HL-60/S4 (cell line): ENCODE measurements around the gene BLCAP.
"Not testable (repeated sequence)": the region's sequence is repeated elsewhere in the genome, so short reads cannot be mapped to it uniquely, and the experiment has no call there.

Experiments
- in situ Hi-C: fragments of 300-500 bp; cut with MboI; formaldehyde crosslinking; loops from 2 replicates; pipeline ENCODE4 v1.14.3; 2022; ENCODE audit warnings: low sequenced_read_pairs

BLCAP gene

GRCh38 chr20:37559312-37560027 lies 31.8 kb upstream of the BLCAP start:
- in situ Hi-C loops, result loop anchor here (10.0 kb wide), 1 partner anchor 445 kb away; no protein-coding TSS in a partner anchor

DNA sequence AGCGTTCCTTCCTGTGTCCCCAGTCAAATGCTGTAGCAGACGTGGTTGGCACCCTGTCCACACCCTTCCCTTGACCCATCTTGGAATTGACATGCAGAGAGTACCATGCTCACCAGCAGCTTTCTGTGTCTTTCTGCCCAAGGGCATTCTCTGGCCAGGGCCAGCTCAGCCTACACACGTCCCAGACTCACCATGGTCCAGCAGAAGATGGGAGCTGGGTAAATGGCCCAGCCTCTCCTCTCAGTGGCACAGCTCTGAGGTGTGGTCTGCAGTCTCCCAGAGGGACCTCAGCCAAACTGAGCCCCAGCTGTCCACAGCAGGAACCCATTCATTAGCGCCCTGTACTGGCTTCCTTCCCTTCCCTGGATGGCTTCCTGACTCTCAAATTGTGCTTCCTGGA lies 31.1 kb upstream of the BLCAP start:
- in situ Hi-C loops, result no loop called here

DNA sequence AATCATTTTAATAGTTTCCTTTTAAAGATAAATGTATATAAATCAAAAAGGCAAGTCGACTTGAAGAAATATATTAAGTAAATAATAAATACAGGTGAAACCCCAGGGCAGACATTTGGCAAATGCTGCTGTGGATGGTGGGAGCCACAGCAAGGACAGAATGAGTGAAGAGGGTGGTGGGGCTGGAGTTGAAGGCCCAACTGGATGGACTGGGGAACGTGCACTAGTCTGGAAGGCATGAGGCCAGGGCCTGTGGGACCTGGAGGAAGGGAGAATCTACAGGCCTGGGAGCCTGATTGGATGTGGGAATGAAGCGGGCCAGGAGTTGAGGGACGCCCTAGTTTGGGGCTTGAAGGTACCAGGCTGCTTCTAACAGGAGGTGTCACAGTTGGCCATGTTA lies 30.6 kb upstream of the BLCAP start:
- in situ Hi-C loops, result no loop called here

GRCh38 chr20:37556538-37556937 lies 28.9 kb upstream of the BLCAP start:
- in situ Hi-C loops, result no loop called here

DNA sequence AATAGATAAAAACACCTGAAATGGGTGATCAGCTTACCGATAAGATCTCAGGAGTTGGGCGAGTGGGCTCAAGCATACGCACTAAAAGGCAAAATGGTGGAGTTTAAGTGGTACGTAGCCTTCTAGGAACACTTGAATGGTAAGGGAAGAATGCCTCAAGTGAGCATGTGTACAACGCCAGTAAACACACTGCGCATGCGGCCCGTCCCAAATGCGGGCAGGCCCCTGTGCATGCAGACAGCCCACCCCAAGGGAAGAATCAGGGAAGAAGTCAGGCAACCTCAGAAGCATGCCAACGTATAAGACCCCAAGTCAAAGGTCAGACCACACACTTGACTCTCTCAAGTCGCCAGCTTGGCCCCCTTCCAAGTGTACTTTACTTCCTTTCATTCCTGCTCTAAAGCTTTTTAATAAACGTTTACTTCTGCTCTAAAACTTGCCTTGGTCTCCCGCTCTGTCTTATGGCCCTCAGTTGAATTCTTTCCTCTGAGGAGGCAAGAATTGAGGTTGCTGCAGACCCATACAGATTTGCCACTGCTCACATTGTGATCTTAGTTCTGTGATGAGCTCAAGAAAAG lies 27.1 kb upstream of the BLCAP start:
- in situ Hi-C loops, result not testable (repeated sequence)

GRCh38 chr20:37552415-37552814 lies 24.7 kb upstream of the BLCAP start:
- in situ Hi-C loops, result no loop called here

DNA sequence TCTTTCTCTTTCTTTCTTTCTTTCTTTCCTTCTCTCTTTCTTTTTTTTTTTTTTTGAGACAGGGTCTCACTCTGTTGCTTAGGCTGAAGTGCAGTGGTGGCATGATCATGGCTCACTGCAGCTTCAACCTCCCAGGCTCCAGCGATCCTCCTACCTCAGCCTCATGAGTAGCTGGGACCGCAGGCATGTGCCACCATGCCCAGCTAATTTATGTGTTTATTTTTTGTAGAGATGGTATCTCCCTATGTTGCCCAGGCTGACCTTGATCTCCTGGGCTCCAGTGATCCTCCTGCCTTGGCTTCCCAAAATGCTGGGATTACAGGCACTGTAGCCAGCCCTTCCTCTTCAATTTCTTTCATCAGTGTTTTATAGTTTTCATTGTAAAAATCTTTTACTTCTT lies 24.0 kb upstream of the BLCAP start:
- in situ Hi-C loops, result not testable (repeated sequence)

DNA sequence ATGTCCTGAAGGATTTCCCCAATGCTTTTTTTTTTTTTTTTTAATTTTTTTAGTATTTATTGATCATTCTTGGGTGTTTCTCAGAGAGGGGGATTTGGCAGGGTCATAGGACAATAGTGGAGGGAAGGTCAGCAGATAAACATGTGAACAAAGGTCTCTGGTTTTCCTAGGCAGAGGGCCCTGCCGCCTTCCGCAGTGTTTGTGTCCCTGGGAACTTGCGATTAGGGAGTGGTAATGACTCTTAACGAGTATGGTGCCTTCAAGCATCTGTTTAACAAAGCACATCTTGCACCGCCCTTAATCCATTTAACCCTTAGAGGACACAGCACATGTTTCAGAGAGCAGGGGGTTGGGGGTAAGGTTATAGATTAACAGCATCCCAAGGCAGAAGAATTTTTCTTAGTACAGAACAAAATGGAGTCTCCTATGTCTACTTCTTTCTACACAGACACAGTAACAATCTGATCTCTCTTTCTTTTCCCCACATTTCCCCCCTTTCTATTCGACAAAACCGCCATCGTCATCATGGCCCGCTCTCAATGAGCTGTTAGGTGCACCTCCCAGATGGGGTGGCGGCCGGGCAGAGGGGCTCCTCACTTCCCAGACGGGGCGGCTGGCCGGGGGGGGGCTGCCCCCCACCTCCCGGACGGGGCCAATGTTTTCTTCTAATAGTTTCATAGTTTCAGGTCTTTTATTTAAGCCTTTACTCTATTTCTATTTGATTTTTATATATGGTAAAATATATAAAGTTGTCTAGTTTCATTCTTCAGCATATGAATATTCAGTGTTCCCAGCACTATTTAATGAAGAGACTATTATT lies 22.6 kb upstream of the BLCAP start:
- in situ Hi-C loops, result not testable (repeated sequence)

DNA sequence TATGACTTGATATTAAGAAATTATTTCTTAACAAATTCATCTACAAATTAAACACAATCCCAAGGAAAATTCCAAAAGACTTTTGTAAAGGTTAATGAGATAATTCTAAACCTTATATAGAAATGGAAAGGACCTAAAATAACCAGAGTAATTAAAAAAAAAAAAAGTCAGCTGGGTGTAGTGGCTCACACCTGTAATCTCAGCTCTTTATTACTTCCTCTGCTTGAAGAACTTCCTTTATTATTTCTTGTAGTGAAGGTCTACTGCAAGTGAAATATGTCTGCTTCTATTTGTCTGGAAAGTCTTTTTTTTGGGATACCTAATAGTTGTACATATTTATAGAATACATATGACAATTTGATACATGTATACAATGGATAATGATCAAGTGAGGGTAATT lies 20.2 kb upstream of the BLCAP start:
- in situ Hi-C loops, result no loop called here

DNA sequence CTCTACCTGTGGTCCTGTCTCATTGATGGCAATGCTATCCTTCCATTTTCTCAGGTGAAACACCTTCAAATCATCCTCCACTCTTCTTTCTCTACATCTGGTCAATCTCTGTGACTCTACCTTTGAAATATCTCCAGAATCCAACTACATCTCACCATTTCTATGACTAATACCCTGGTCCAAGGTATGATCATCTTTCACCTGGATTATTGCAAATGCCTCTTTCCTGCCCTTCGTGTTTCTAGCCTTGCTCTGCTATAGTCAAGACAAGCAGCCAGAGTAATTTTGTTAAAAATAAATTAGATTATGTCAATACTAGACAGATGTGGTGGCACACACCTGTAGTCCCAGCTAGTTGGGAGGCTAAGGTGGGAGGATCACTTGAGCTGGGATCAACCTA lies 17.8 kb upstream of the BLCAP start:
- in situ Hi-C loops, result no loop called here

DNA sequence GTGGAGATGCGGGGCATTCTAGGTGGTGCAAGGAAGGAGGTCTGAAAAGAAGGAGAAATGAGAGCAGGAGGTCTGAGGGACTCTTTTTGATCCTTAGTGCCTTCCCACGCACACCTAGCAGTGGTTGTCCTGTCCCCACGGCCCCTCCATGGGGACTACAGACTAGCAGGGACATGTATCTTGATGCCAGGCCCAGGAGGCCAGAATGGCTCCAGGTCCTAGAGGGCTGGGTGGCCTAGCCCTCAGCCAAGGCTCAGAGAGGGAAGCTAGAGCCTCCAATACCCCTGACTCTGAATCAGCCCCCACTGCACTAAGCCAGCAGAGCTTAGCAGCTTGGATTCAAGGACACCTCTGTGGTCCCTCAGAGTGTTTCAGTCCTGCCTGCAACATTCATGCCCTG lies 16.7 kb upstream of the BLCAP start:
- in situ Hi-C loops, result no loop called here

DNA sequence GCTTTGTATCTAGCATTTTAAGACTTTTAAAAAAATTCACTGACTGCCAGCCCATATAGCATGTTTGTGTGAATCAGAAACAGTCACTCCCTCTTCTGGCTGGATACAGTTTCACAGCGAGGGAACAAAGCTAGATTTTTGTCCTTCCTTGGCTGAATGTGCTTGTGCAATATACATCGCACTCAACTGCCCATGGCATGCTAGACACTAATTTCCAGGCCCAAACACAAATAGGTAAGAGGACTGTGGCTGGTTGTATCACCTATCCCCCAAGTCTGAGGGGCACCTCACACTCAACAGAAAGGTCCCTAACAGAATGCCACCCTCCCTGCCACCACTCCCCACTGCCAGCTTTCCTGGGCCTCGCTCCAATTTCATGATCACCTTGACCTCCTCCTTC lies 16.2 kb upstream of the BLCAP start:
- in situ Hi-C loops, result no loop called here

DNA sequence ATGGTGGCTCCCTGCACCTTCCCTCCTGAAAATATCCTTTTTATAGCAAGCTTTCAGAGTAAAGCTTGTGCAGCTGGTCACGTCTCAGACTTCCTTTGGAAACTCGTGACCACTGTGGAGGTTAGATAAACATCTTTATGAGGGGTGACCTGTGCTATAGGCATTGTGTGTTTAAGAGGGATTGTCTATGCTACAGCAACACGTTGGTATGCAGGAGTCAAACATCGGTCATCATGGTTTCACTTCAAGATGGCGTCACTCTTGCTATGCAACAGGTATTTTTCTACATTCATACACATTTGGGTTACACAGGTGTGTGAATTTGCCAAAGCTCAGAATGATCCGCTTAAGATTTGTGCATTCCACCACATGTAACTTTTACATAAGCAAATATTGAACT lies 14.6 kb upstream of the BLCAP start:
- in situ Hi-C loops, result no loop called here

DNA sequence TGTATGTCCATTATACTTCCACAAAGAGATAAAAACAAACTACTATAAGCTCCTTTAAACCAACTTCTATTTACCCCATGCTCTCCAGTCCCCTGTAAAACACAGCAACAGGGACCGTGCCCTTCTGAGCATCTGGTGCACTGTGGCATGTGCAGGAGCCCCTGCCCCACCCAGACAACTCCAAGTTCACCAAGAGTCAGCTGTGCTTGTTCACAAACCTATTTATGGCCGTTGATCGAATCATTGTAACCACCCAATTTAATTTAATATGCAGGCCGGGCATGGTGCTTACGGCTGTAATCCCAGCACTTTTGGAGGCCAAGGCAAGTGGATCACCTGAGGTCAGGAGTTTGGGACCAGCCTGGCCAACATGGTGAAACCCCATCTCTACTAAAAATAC lies 13.7 kb upstream of the BLCAP start:
- in situ Hi-C loops, result no loop called here

DNA sequence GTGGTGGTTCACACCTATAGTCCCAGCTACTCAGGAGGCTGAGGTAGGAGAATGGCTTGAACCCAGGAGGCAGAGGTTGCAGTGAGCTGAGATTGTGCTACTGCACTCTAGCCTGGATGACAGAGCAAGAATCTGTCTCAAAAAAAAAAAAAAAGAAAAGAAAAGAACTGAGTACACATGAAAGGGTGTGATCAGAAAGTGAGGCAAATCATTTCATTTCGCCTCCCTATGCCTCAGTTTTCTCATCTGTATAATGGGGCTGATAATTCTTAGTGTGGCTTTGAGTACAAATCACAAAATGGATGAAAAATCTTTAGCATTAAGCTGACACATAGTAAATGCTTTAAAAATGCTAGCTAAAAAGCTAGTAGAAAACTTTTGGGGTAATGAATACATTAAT lies 13.2 kb upstream of the BLCAP start:
- in situ Hi-C loops, result not testable (repeated sequence)

GRCh38 chr20:37540001-37540400 lies 12.3 kb upstream of the BLCAP start:
- in situ Hi-C loops, result no loop called here

DNA sequence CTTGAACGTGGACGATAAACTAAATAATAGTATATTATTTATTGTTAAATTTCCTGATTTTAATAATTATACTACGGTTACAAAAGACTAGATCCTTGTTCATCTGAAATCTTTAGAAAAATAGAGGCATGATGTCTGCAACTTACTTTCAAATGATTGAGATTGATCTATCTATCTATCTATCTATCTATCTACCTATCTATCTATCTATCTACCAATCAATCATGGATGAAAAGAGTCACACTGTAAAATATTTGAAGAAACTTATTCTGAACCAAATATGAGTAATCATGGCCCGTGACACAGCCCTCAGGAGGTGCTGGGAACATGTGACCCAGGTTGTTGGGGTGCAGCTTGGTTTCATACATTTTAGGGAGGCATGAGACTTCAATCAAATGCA lies 11.7 kb upstream of the BLCAP start:
- in situ Hi-C loops, result loop anchor here (10.0 kb wide), 1 partner anchor 335 kb away; no protein-coding TSS in a partner anchor

- in situ Hi-C loops, result loop anchor here (10.0 kb wide), 1 partner anchor 333 kb away; no protein-coding TSS in a partner anchor
Observed at GRCh38 chr20:37538003-37538402, 10.3 kb upstream of the BLCAP start.

GRCh38 chr20:37537505-37537904 lies 9.8 kb upstream of the BLCAP start:
- in situ Hi-C loops, result loop anchor here (10.0 kb wide), 1 partner anchor 333 kb away; no protein-coding TSS in a partner anchor

GRCh38 chr20:37535443-37536132 lies 7.9 kb upstream of the BLCAP start:
- in situ Hi-C loops, result loop anchor here (10.0 kb wide), 1 partner anchor 331 kb away; no protein-coding TSS in a partner anchor
